IPS DF 19.7 (cell line): ENCODE measurements around the gene IFNA6.

ENCODE experiments used
- DNase-seq: peaks from one replicate; pipeline ENCODE4 v3.0.0-alpha.2; 2013; ENCODE audit warnings: low read depth, low spot score

The IFNA6 gene

DNA sequence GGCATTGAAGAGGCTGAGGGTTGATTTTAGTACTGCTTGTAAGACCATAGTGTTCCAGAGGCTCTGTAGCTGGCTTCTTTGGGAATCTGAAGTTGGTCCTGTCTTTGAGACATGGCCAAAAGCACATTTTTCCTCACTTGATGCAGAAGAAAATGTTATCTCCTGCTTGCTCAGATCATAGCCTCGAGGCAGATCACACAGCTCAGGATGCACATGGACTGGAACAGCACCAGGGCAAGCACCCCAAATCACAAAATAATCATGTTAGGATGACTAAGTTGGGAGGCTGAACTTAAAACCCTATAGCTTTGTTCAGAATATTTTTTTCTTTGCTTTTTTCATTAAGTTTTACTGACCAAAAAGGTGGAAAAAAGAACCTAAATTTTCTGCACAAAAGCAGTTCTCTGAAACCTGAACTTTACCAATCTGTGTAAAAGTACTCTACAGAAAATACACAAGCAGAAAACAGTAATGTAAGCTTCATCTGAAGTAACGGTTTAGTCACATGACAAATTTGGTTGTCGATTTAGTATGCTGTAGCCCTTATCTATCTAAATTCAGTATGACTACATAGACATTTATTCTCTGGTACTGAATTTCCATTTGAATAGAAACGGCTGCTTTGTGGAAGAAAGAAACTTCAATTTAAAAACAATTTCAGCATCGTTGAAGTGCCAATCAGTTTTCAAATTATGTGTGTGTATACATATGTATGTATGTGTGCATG, 18.8 kb downstream of the IFNA6 start:
- DNase-seq, result no peak

DNA sequence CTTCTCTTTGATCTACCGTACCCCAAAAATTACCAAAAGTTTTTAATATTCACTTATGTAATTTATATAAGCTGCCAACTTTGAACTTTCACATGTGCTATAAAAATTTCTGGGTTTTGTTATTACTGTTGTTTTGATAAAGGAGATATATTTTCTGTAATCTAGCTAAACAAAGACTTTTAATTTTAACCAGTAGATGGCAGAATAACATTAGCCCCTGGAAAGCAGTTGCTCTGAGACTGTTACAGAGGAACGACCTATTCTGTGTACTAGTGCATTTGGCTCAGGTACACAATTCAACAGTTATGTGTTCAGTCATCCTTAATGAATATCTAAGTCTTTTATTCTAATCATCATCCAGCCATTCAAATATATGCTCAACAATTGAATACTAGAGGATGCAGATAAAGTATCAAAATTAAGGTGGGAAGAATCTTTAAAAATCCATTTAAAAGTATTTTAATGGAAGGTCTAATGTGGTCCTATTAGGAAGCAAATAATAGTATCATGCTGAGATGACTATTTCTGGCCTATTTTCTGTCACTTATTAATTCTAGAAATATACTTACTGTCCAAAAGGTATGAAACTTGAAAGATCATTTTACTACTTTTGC, 24.1 kb downstream of the IFNA6 start:
- no peak for DNase-seq

DNA sequence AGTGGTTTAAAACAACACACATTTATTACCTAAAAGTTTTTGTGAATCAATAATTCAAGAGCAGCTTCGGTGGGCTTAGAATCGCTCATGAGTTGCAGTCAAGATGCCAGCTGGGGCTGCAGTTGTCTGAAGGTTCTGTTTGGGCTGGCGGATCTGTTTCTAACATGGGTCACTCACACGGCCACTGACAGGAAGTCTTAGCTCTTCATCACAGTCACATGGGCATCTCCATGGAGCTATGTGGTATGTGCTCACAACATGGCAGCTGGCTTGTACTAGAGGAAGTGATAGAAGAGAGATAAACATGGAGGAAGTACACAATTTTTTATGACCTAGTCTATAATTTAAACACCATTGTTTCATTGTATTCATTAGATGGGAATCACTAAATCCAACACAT, 26.6 kb downstream of the IFNA6 start:
- DNase-seq, result no peak

DNA sequence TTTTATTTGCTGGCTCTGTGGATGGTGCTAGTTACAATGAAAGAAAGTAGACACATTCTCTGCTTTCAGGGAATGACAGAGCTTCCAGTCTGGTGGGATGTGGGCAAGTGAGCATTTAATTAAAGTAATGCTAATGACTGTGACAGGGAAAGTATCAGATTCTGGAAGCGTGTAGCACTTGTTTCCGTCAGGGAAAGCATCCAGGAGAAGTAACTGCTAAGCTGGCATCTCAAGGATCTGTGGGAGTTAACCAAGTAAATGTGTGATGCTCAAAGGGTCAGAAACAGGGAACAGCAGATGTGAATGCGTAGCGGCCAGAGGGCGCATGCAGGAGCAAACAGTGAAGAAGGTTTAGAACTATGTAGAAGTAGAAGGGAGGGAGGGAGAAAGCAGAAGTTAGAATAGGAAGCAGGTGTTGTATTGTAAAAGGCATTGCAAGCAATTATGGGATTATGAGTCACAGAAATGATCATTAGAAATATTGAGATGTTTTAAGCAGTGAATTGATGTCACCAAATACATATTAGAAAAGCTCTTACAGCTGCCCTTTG, 27.7 kb downstream of the IFNA6 start:
- DNase-seq, result no peak

DNA sequence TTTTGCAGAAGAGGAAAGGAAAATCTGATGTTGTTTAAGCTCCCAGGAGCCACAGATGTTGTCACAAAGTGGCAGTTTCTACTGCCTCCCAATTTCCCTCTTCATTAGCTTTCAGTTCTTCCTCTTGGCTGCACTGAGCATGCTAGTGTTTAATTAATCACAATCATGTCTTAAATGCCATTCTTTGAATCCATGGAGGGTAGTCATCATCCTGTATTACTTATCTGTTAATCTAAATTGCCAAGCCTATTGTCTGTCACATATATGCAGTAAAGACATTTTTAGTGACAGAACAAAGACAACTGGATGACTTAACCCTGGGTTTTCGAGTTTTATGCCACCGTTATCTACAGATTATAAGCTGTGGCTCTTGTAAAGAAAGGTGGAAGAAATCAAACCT, 30.2 kb downstream of the IFNA6 start:
- DNase-seq, result no peak

GRCh38 chr9:21317956-21318923, 32.4 kb downstream of the IFNA6 start:
- no peak for DNase-seq

- DNase-seq, result no peak
These were observed 33.8 kb downstream of the IFNA6 start for GRCh38 chr9:21316860-21317259.

GRCh38 chr9:21316032-21316842, 34.5 kb downstream of the IFNA6 start:
- DNase-seq, result no peak

- no peak for DNase-seq
These were observed 36.5 kb downstream of the IFNA6 start for GRCh38 chr9:21314152-21314551.

- DNase-seq, result no peak
These were observed 38.8 kb downstream of the IFNA6 start for GRCh38 chr9:21311889-21312288.

- no peak for DNase-seq
These were observed 45.5 kb downstream of the IFNA6 start, which contains the start of gene IFNA5 for GRCh38 chr9:21305213-21305612. Gene IFNA5, minus strand, starts transcription at chr9:21305313. Its CDS starts 57 bp downstream, at chr9:21305256.
